Fibroblast of lung (primary cell): Measurements from ENCODE around the gene SEC14L2. TPM values are rescaled to one million over a fixed set of nuclear protein-coding genes. Genes with fewer than 3 reads are reported as not detected.

Source experiments
- DNase-seq, 2 donors: peaks; one replicate each; pipeline versions ENCODE4 v3.0.0 to v3.0.0-alpha.2; 2010; ENCODE audit warnings: low read depth in 2 of 2
- H2AFZ ChIP-seq: 2 replicates; pipeline ENCODE4 v1.5.1; 2012; ENCODE audit warnings: low read length, control low read depth, inconsistent platforms
- H3K27ac ChIP-seq: 2 replicates; pipeline ENCODE4 v1.5.1; 2011; ENCODE audit warnings: low read length, control low read depth; ENCODE audit not compliant: insufficient read depth
- H3K27me3 ChIP-seq: 2 replicates; pipeline ENCODE4 v1.5.1; 2011; ENCODE audit warnings: mild to moderate bottlenecking, low read length; ENCODE audit not compliant: control insufficient read depth, insufficient read depth
- H3K36me3 ChIP-seq: 2 replicates; pipeline ENCODE4 v1.5.1; 2011; ENCODE audit warnings: low read length; ENCODE audit not compliant: control insufficient read depth, insufficient read depth
- H3K4me1 ChIP-seq: 2 replicates; pipeline ENCODE4 v1.5.1; 2011; ENCODE audit warnings: low read length; ENCODE audit not compliant: control insufficient read depth, insufficient read depth; ENCODE audit errors: extremely low read depth
- H3K4me2 ChIP-seq: 2 replicates; pipeline ENCODE4 v1.5.1; 2011; ENCODE audit warnings: low read length, control low read depth; ENCODE audit not compliant: insufficient read depth; ENCODE audit errors: extremely low read depth
- H3K4me3 ChIP-seq, 4 experiments: fragments of 200-600 bp in 1 of 4; sonication (generic) in 1 of 4; replicated peaks in 1 of 4; 2 replicates each; pipeline ENCODE4 v1.5.1; 2011 to 2016; ENCODE audit warnings: low read length in 4 of 4, low read depth in 3 of 4, mild to moderate bottlenecking in 3 of 4, control low read depth in 2 of 4, inconsistent platforms in 1 of 4, mixed read lengths in 1 of 4; ENCODE audit not compliant: insufficient read depth in 1 of 4; ENCODE audit errors: control extremely low read depth in 1 of 4
- H3K79me2 ChIP-seq: 2 replicates; pipeline ENCODE4 v1.5.1; 2012; ENCODE audit warnings: mild to moderate bottlenecking, low read length, inconsistent platforms; ENCODE audit not compliant: control insufficient read depth, insufficient read depth
- H3K9ac ChIP-seq: 2 replicates; pipeline ENCODE4 v1.5.1; 2011; ENCODE audit warnings: mild to moderate bottlenecking, low read length, control low read depth; ENCODE audit not compliant: insufficient read depth
- H3K9me3 ChIP-seq: 2 replicates; pipeline ENCODE4 v1.5.1; 2012; ENCODE audit warnings: low read depth, low read length; ENCODE audit not compliant: control insufficient read depth, insufficient read depth
- H4K20me1 ChIP-seq: 2 replicates; pipeline ENCODE4 v1.5.1; 2011; ENCODE audit warnings: low read length; ENCODE audit not compliant: control insufficient read depth, insufficient read depth; ENCODE audit errors: extremely low read depth
- CTCF ChIP-seq, 2 donors: IDR thresholded peaks in 1 of 2; conservative IDR thresholded peaks in 1 of 2; 1 replicate in 1 of 2; 2 replicates in 1 of 2; pipeline ENCODE4 v1.5.1; 2011 to 2012; ENCODE audit warnings: low read length in 2 of 2, control low read depth in 1 of 2, inconsistent platforms in 1 of 2, low read depth in 1 of 2, mild to moderate bottlenecking in 1 of 2
- EZH2 ChIP-seq: IDR thresholded peaks from 2 replicates; pipeline ENCODE4 v1.5.1; 2012; ENCODE audit warnings: low read length, control low read depth, mild to moderate bottlenecking; ENCODE audit errors: missing control alignments
- polyA plus RNA-seq, 2 donors: library from polyadenylated mRNA; depleted of rRNA in 1 of 2; stranded (reverse) in 1 of 2; unstranded in 1 of 2; fragments of >200 nt; gene quantifications; 2 replicates each; pipeline ENCODE4 v1.2.1, GENCODE V29; 2011 to 2012; ENCODE audit warnings: missing spikeins in 1 of 2
- total RNA-seq: library from RNA; depleted of rRNA; stranded (reverse); fragments of >200 nt; gene quantifications from 2 replicates; pipeline ENCODE4 v1.2.1, GENCODE V29; 2014

The SEC14L2 gene
- total and polyA plus RNA-seq, 2 donors (not counting 1 experiment from before 2014, with no cell fraction given) = 5.8 to 10.2 TPM

GRCh38 chr22:30434843-30435242 lies 38.0 kb downstream of the SEC14L2 start:
- Histone ChIP-seq H3K4me1 (no peaks in the 10 kb centered on the region), H2AFZ (no peak overlapping the region), H4K20me1 (no peaks in the 10 kb centered on the region), H3K9ac (no peak overlapping the region), H3K79me2 (no peaks in the 10 kb centered on the region), H3K4me2 (no peak overlapping the region), H3K27ac (no peak overlapping the region), H3K4me3 (no peak overlapping the region), H3K9me3 (no peaks in the 10 kb centered on the region), H3K27me3 (no peaks in the 10 kb centered on the region), H3K36me3 (no peaks in the 10 kb centered on the region)
- TF ChIP-seq CTCF (conservative IDR thresholded peaks at IDR 0.05 in 1 of 2, IDR thresholded peaks at IDR 0.05 in 1 of 2; ENCODE audit: low read depth in 1 of 2, low read length in 2 of 2) (no peak), EZH2 (no peak)
- no peak for DNase-seq

DNA sequence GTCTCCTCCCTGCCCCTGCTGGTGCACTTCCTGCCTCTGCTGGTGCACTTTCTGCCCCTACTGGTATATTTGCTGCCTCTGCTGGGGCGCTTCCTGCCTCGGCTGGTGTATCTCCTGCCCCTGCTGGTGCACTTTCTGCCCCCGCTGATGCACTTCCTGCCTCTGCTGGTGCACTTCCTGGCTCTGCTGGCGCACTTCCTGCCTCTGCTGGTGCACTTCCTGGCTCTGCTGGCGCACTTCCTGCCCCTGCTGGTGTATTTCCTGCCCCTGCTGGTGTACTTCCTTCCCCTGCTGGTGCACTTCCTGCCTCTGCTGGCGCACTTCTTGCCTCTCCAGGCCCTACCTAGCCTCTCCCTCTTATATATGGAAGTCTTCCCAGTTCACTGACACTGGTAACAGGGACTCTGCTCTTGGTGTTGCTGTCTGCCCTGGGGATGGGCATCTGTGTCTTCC lies 38.9 kb downstream of the SEC14L2 start:
- no peak for DNase-seq
- Histone ChIP-seq H2AFZ (peak overlapping the region; percentile 35), H3K4me3 (no peak overlapping the region)

GRCh38 chr22:30436196-30436595 lies 39.4 kb downstream of the SEC14L2 start:
- Histone ChIP-seq H4K20me1 (no peaks in the 10 kb centered on the region), H3K79me2 (no peaks in the 10 kb centered on the region), H3K9me3 (no peaks in the 10 kb centered on the region), H3K36me3 (no peaks in the 10 kb centered on the region), H2AFZ (no peak overlapping the region), H3K4me3 (no peak overlapping the region), H3K27ac (no peak overlapping the region), H3K4me1 (no peaks in the 10 kb centered on the region), H3K9ac (no peak overlapping the region), H3K27me3 (no peaks in the 10 kb centered on the region), H3K4me2 (no peak overlapping the region)
- no peak for DNase-seq
- TF ChIP-seq EZH2 (no peak), CTCF (conservative IDR thresholded peaks at IDR 0.05 in 1 of 2, IDR thresholded peaks at IDR 0.05 in 1 of 2; ENCODE audit: low read depth in 1 of 2, low read length in 2 of 2) (no peak)

More for the DNA sequence above, 38.9 kb downstream of the SEC14L2 start:
- Histone ChIP-seq H3K27me3 (no peaks in the 10 kb centered on the region), H3K79me2 (no peaks in the 10 kb centered on the region), H3K4me2 (no peak overlapping the region), H3K36me3 (no peaks in the 10 kb centered on the region), H3K4me1 (no peaks in the 10 kb centered on the region), H3K9ac (no peak overlapping the region), H3K9me3 (no peaks in the 10 kb centered on the region), H3K27ac (no peak overlapping the region), H4K20me1 (no peaks in the 10 kb centered on the region)
- TF ChIP-seq EZH2 = no peak
- no peak for TF ChIP-seq CTCF (conservative IDR thresholded peaks at IDR 0.05 in 1 of 2, IDR thresholded peaks at IDR 0.05 in 1 of 2; ENCODE audit: low read depth in 1 of 2, low read length in 2 of 2)
